Hematopoietic multipotent progenitor cell treated with erythropoietin and hydrocortisone succinate and interleukin-3 and kit ligand, for 6 days (in vitro differentiated cells): ENCODE data around the gene PHF21B.

Experiments used
- DNase-seq: peaks from one replicate; pipeline ENCODE4 v3.0.0-alpha.2; 2015

The PHF21B gene

GRCh38 chr22:44834065-44834464 lies 175.7 kb downstream of the PHF21B start:
- no peak for DNase-seq

- no peak for DNase-seq
Observed at GRCh38 chr22:44831885-44832284, 177.9 kb downstream of the PHF21B start.
